Pancreas (tissue), 10 donors: Measurements from ENCODE around the gene GAS7. TPM values are rescaled to one million over a fixed set of nuclear protein-coding genes. Genes with fewer than 3 reads are reported as not detected.

Experiments
- ATAC-seq, 4 donors: fragments of 200-7000 bp; cut with Tn5 transposase; one replicate each; pipeline versions ENCODE4 v1.8.0 to v1.9.1; 2020; ENCODE audit warnings: mild to moderate bottlenecking in 4 of 4, moderate library complexity in 4 of 4
- DNase-seq, 6 donors: peaks; one replicate each; pipeline ENCODE4 v3.0.0-alpha.2; 2020
- FAIRE-seq: peaks from 2 replicates; lab custom pipeline; 2012; peaks lifted over from hg19 to GRCh38; lab: Jason Lieb, UNC
- H3K27ac ChIP-seq, 4 donors: fragments of 200-600 bp; sonication (generic); 1 replicate in 3 of 4; 2 replicates in 1 of 4; pipeline versions ENCODE4 v1.5.0 to v1.8.0; 2020
- H3K27me3 ChIP-seq, 4 donors: fragments of 200-600 bp; one replicate each; pipeline ENCODE4 v1.8.0; 2021
- H3K36me3 ChIP-seq, 3 donors: fragments of 200-600 bp; sonication (generic) in 1 of 3; one replicate each; pipeline versions ENCODE4 v1.5.0 to v1.8.0; 2020 to 2021
- H3K4me1 ChIP-seq, 3 donors: fragments of 200-600 bp; one replicate each; pipeline ENCODE4 v1.8.0; 2021
- H3K4me3 ChIP-seq, 4 donors: fragments of 200-600 bp; sonication (generic) in 2 of 4; one replicate each; pipeline versions ENCODE4 v1.5.0 to v1.8.0; 2020 to 2021
- H3K9me3 ChIP-seq, 4 donors: fragments of 200-600 bp; one replicate each; pipeline ENCODE4 v1.8.0; 2021
- WGBS, 2 donors: extraction: QIAGEN DNeasy Blood & Tissue Kit; methylation state at CpG; one replicate each; pipeline ENCODE4 v1.1.7; 2013; 5-methylcytosine and 5-hydroxymethylcytosine counted together
- intact Hi-C, 3 donors: fragments of 100-400 bp; cut with DNase I; formaldehyde crosslinking; loops; one replicate each; pipeline versions ENCODE4 v1.11.1 to v1.14.2; 2022
- polyA plus RNA-seq, 2 donors: library from polyadenylated mRNA; stranded (reverse); fragments of 200-250 nt; gene quantifications; one replicate each; pipeline ENCODE4 v1.2.3, GENCODE V29; 2013
- total RNA-seq, 6 donors: library from RNA; stranded (reverse); fragmentation: NEBNext Ultra II Directional in 4 of 6; extraction: Animal tissue kit (Norgen Biotek cat#: 25700) in 4 of 6; gene quantifications; one replicate each; pipeline versions ENCODE4 v1.2.1 to v1.2.4, GENCODE V29; 2021 to 2023
- TF ChIP-seq, protein P1 (sequence below), 4 donors: fragments of 200-600 bp; sonication (generic) in 3 of 4; IDR thresholded peaks; one replicate each; pipeline versions ENCODE4 v1.5.0 to v1.8.0; 2021; ENCODE audit warnings: antibody characterized with exemption in 4 of 4
- donor health status: healthy with polysubstance abuse.
- donor health status: DM: no; HTN: no; CAD: no; lungs with moderate emphysema.
- donor health status: DM: no; HTN: no; CAD: no.
- donor health status: control.
- donor health status: control.
- donor health status: Bipolar disorder and iron deficiency.
- donor health status: DM: yes; HTN: yes; CAD: no.
- donor health status: DM: no; HTN: no; CAD: no.
- donor health status: DM: no; HTN: no; CAD: no.
- donor health status: DM: yes; HTN: yes; CAD: no.

GAS7 gene
- total and polyA plus RNA-seq, 8 donors, result 1.9 to 22.9 (median 3.7) TPM

DNA sequence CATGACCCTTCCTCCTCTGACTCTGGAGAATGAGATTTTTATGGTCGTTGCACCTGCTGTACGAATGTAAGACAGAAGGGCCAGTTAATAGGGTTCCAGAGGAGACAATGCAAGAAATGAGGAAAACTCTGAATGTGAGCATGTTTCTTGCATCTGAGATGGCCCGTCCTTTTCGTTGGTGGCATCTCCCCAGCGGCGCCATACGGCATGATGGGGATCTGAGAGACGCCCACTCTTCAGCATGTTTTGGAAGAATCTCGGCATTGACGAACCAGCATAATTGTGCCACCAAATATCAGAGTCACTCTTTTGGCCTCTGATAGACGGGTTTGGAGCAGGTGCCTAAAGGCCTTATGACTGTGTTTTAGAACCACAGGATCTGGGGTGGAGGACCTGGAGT, 166.8 kb downstream of the GAS7 start:
- peak overlapping the region in 3 of 4 donors; percentile 12 to 47 (median 28) for H3K27ac ChIP-seq
- FAIRE-seq, result no peak

DNA sequence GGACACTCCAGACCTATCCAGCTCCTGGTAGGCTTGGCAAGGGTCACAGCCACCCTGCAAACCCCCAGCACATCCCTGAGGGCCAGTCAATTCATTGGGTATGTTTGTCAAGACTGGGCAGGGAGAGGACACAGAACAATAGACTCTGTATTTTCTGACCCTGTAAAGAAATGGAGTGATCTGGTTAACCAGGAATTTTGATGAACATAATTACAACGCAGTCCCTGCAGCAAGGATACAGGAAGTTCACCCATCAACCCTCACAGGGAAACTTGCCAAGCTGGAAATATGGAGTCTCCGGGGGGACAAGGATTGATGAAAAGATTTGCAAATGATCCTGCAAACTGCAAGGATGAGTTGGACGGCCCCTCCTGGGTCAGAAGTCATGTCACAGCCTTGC, 167.3 kb downstream of the GAS7 start:
- H3K9me3 ChIP-seq, result no peaks in the 10 kb centered on the region
- 21 to 22% methylated on average over 3 of the region's 3 CpGs for WGBS, 2 donors
- DNase-seq, result peak in 1 of 6 donors; percentile 21
- no peak overlapping the region for H3K4me3 ChIP-seq
- TF ChIP-seq, protein P1, sequence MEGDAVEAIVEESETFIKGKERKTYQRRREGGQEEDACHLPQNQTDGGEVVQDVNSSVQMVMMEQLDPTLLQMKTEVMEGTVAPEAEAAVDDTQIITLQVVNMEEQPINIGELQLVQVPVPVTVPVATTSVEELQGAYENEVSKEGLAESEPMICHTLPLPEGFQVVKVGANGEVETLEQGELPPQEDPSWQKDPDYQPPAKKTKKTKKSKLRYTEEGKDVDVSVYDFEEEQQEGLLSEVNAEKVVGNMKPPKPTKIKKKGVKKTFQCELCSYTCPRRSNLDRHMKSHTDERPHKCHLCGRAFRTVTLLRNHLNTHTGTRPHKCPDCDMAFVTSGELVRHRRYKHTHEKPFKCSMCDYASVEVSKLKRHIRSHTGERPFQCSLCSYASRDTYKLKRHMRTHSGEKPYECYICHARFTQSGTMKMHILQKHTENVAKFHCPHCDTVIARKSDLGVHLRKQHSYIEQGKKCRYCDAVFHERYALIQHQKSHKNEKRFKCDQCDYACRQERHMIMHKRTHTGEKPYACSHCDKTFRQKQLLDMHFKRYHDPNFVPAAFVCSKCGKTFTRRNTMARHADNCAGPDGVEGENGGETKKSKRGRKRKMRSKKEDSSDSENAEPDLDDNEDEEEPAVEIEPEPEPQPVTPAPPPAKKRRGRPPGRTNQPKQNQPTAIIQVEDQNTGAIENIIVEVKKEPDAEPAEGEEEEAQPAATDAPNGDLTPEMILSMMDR (IDR thresholded peaks at IDR 0.05), result no peak
- peak overlapping the region in 3 of 4 donors; percentile 12 to 47 (median 28) for H3K27ac ChIP-seq
- intact Hi-C loops, result no loop called here
- H3K36me3 ChIP-seq, result no peaks in the 10 kb centered on the region
- H3K4me1 ChIP-seq, result peaks cover 0 to 8% (median 4%) of the 10 kb centered on the region in 3 donors
- FAIRE-seq, result no peak
- H3K27me3 ChIP-seq, result no peaks in the 10 kb centered on the region
- ATAC-seq, result peak in 3 of 4 donors; percentile 55 to 75 (median 60)

More for the DNA sequence above, 166.8 kb downstream of the GAS7 start:
- Histone ChIP-seq H3K36me3 (no peaks in the 10 kb centered on the region), H3K4me1 (peaks cover 0 to 8% (median 4%) of the 10 kb centered on the region in 3 donors), H3K9me3 (no peaks in the 10 kb centered on the region), H3K4me3 (no peak overlapping the region), H3K27me3 (no peaks in the 10 kb centered on the region)
- 69 to 75% methylated on average over 11 of the region's 11 CpGs for WGBS, 2 donors
- DNase-seq, result no peak
- TF ChIP-seq, protein P1 (IDR thresholded peaks at IDR 0.05), result no peak
- ATAC-seq, result no peak
- intact Hi-C loops, result no loop called here

DNA sequence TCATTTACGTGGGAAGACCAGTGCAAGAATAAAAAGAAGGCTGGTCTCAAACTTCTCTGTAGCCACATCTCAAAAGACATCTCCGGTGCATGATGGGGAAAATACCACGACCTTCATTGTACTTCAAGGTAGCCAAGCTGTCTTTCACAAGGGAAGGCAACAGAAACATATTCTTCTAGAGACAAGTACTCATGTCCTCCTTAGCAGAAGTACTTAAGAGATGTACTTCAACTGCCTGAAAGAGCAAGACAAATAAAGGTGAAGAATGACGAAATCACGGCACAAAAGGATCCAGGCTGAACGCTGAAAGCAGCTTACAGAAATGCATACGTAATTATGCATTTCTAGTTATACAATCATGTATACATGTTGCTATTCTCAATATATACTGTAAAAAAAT, 169.3 kb downstream of the GAS7 start:
- FAIRE-seq (no peak), DNase-seq (no peak), ATAC-seq (no peak)
- TF ChIP-seq, protein P1 (IDR thresholded peaks at IDR 0.05), result no peak
- H3K36me3 ChIP-seq, result no peaks in the 10 kb centered on the region
- intact Hi-C loops, result no loop called here
- H3K4me3 ChIP-seq, result no peak overlapping the region
- WGBS, 2 donors, result 39 to 50% methylated on average over 7 of the region's 7 CpGs
- H3K9me3 ChIP-seq, result no peaks in the 10 kb centered on the region
- no peak overlapping the region for H3K27ac ChIP-seq
- H3K27me3 ChIP-seq, result no peaks in the 10 kb centered on the region
- peaks cover 0 to 8% (median 4%) of the 10 kb centered on the region in 3 donors for H3K4me1 ChIP-seq

DNA sequence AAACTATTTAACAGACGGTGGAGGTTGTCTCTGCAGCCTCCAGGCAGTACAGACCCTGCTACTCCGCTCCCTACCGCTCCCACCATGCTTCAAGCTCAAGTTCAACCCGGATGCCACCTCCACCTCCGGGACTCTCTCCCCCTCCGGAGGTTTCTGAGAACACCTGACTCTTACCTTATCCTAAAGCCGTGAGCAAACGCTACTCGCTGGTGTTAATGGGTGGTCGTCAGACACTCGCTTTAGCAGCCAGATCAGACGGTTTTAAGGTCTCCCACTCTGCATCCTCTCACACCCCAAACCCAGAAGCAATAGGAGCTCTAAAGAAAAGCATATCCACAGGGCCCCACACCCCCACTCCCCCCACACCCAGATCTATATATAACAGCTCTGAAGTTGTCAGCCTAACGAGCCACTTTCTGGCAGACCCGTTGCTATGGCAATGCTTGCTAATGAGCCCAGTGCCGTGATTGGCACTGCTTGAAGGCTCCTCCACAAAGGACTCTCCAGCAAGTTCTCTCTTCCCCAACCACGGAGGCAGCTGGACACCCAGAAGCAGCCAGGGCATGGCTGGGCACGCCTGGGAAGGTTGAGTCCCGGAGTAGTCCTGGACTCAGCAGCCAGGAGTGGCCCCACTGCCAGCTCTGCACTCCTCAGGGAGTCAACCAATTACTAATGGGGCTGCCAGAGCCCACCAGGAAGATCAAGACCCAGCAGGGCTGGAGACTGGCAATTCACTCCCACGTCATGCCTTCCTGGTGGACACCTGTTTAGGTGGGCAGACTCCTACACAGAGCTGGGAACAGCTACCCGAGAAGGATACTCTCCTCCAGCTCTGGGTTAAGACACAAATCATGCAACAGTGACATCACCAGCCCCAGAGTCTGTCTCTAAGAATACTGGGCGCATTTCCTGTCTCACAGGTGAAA, 172.2 kb downstream of the GAS7 start:
- intact Hi-C loops, result no loop called here
- Histone ChIP-seq H3K9me3 (no peaks in the 10 kb centered on the region), H3K4me1 (peaks cover 0 to 8% (median 4%) of the 10 kb centered on the region in 3 donors), H3K36me3 (no peaks in the 10 kb centered on the region), H3K27ac (no peak overlapping the region), H3K4me3 (no peak overlapping the region), H3K27me3 (no peaks in the 10 kb centered on the region)
- TF ChIP-seq, protein P1 (IDR thresholded peaks at IDR 0.05), result no peak
- 26 to 36% methylated on average over 21 of the region's 21 CpGs for WGBS, 2 donors
- FAIRE-seq (no peak), DNase-seq (no peak), ATAC-seq (no peak)

DNA sequence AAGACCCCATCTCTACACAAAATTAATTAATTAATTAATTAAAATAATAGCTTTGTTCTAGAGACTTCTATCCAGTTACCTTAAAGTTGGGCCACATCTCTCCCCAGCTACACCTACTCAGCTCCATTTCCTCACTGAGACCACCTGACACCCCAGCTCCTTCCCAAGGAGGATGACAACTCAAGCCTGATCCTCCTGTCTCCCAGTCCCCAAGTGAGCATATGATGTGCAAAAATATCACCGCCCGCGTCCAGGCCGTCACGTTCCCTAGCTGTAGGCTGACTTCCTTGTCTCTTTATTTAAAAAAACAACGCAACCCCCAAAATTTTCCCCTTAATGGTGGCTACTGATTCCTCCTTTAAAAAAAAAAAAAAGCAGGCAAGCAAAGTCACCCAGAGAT, 173.2 kb downstream of the GAS7 start:
- Histone ChIP-seq H3K36me3 (no peaks in the 10 kb centered on the region), H3K9me3 (no peaks in the 10 kb centered on the region), H3K27ac (no peak overlapping the region), H3K4me3 (no peak overlapping the region), H3K4me1 (peaks cover 0 to 8% (median 4%) of the 10 kb centered on the region in 3 donors), H3K27me3 (no peaks in the 10 kb centered on the region)
- ATAC-seq (no peak), FAIRE-seq (no peak), DNase-seq (no peak)
- TF ChIP-seq, protein P1 (IDR thresholded peaks at IDR 0.05), result no peak
- WGBS, 2 donors, result 81 to 94% methylated on average over 6 of the region's 6 CpGs
- intact Hi-C loops, result no loop called here
